GM12878 (cell line): ENCODE data around the gene TMEM198. TPM values are rescaled to one million over a fixed set of nuclear protein-coding genes. Genes with fewer than 3 reads are reported as not detected.

Experiments
- ATAC-seq: fragments of 200-7000 bp; cut with Tn5 transposase; 3 replicates; pipeline ENCODE4 v1.9.1; 2020; ENCODE audit warnings: mild to moderate bottlenecking, moderate library complexity
- BruUV-seq: library from RNA; stranded (reverse); fragments of 400-500 nt; replicated peaks from 2 replicates; lab custom pipeline; 2021; lab: Mats Ljungman, UMichigan
- CTCF ChIA-PET: fragments of 300-600 bp; sonication (Branson Sonifier 250); formaldehyde crosslinking; extraction: SDS; loops from one replicate; lab custom pipeline; 2021; ENCODE audit warnings: inconsistent platforms; lab: Yijun Ruan, JAX
- POLR2A ChIA-PET: fragments of 350-600 bp; formaldehyde crosslinking; extraction: SDS; loops from one replicate; lab custom pipeline; 2021; ENCODE audit warnings: inconsistent platforms; lab: Charles Lee
- RAD21 ChIA-PET: fragments of 300-600 bp; sonication (Branson Sonifier 250); formaldehyde crosslinking; loops from one replicate; lab custom pipeline; 2023; ENCODE audit warnings: antibody characterized with exemption; ENCODE audit not compliant: unreplicated experiment; lab: Charles Lee
- SMC1A ChIA-PET: fragments of 300-600 bp; sonication (Branson Sonifier 250); formaldehyde crosslinking; loops from one replicate; lab custom pipeline; 2023; ENCODE audit not compliant: unreplicated experiment, uncharacterized antibody; lab: Charles Lee
- DNase-seq: peaks from one replicate; pipeline ENCODE4 v3.0.0-alpha.2; 2011; ENCODE audit warnings: low read depth, low spot score
- FAIRE-seq: peaks from 3 replicates; lab custom pipeline; 2011; peaks lifted over from hg19 to GRCh38; lab: Jason Lieb, UNC
- H2AFZ ChIP-seq: 2 replicates; pipeline ENCODE4 v1.6.0; 2011; ENCODE audit warnings: low read depth, low read length, control low read depth; ENCODE audit not compliant: control insufficient read depth
- H3K27ac ChIP-seq: 2 replicates; pipeline ENCODE4 v1.5.1; 2011; ENCODE audit warnings: control low read depth; ENCODE audit not compliant: control insufficient read depth, insufficient read depth
- H3K27me3 ChIP-seq, 2 experiments: replicated peaks in 1 of 2; 2 replicates each; pipeline versions ENCODE4 v1.6.0 to v1.6.1; 2011; ENCODE audit warnings: low read length in 1 of 2; ENCODE audit not compliant: control insufficient read depth in 2 of 2, insufficient read depth in 2 of 2
- H3K36me3 ChIP-seq, 2 experiments: 2 replicates each; pipeline ENCODE4 v1.5.1; 2011; ENCODE audit warnings: low read length in 1 of 2; ENCODE audit not compliant: control insufficient read depth in 2 of 2, insufficient read depth in 2 of 2
- H3K4me1 ChIP-seq: 2 replicates; pipeline ENCODE4 v1.6.1; 2011; ENCODE audit warnings: mild to moderate bottlenecking, low read length, moderate library complexity, mixed read lengths; ENCODE audit not compliant: control insufficient read depth, insufficient read depth
- H3K4me2 ChIP-seq: 2 replicates; pipeline ENCODE4 v1.6.0; 2011; ENCODE audit warnings: control low read depth; ENCODE audit not compliant: control insufficient read depth, insufficient read depth
- H3K4me3 ChIP-seq: fragments of 200-600 bp; sonication (generic); 2 replicates; pipeline ENCODE4 v1.5.1; 2016
- H3K79me2 ChIP-seq: 2 replicates; pipeline ENCODE4 v1.6.0; 2011; ENCODE audit warnings: low read length; ENCODE audit not compliant: control insufficient read depth, insufficient read depth
- H3K9ac ChIP-seq: 2 replicates; pipeline ENCODE4 v1.8.0; 2011; ENCODE audit warnings: low read length, control low read depth, mixed read lengths; ENCODE audit not compliant: control insufficient read depth, insufficient read depth
- H3K9me3 ChIP-seq: replicated peaks from 3 replicates; pipeline ENCODE4 v1.5.1; 2011; ENCODE audit warnings: mild to moderate bottlenecking, low read length; ENCODE audit not compliant: control insufficient read depth, insufficient read depth
- H4K20me1 ChIP-seq: 2 replicates; pipeline ENCODE4 v1.6.0; 2011; ENCODE audit not compliant: control insufficient read depth, insufficient read depth
- ATF7 ChIP-seq: fragments of 450-650 bp; IDR thresholded peaks from 2 replicates; pipeline ENCODE4 v1.6.1; 2016; ENCODE audit warnings: low read depth, mild to moderate bottlenecking
- CBX3 ChIP-seq: fragments of 200-600 bp; sonication (generic); IDR thresholded peaks from 2 replicates; pipeline ENCODE4 v1.6.1; 2016; ENCODE audit warnings: low read depth, borderline replicate concordance
- CBX5 ChIP-seq: sonication (generic); IDR thresholded peaks from 2 replicates; pipeline ENCODE4 v1.6.1; 2016; ENCODE audit warnings: low read depth, moderate library complexity, mild to moderate bottlenecking, inconsistent platforms
- DPF2 ChIP-seq: fragments of 450-650 bp; IDR thresholded peaks from 2 replicates; pipeline ENCODE4 v1.6.1; 2017; ENCODE audit warnings: mild to moderate bottlenecking
- GABPA ChIP-seq: IDR thresholded peaks from 2 replicates; pipeline ENCODE4 v1.6.1; 2014; ENCODE audit warnings: antibody characterized with exemption, low read depth, mild to moderate bottlenecking, inconsistent platforms
- KAT2A ChIP-seq: conservative IDR thresholded peaks from 2 replicates; pipeline ENCODE4 v1.6.1; 2011; ENCODE audit warnings: low read depth, low read length; ENCODE audit not compliant: control insufficient read depth
- KLF5 ChIP-seq: fragments of 450-650 bp; IDR thresholded peaks from 2 replicates; pipeline ENCODE4 v1.6.1; 2014; ENCODE audit warnings: mild to moderate bottlenecking; ENCODE audit not compliant: partially characterized antibody
- NFYB ChIP-seq: IDR thresholded peaks from 2 replicates; pipeline ENCODE4 v1.6.1; 2011; ENCODE audit warnings: low read depth, mild to moderate bottlenecking, low read length, improper control_type of control experiment, moderate library complexity; ENCODE audit not compliant: insufficient read depth
- NR2F1 ChIP-seq: fragments of 450-650 bp; conservative IDR thresholded peaks from 2 replicates; pipeline ENCODE4 v1.6.1; 2017; ENCODE audit warnings: mild to moderate bottlenecking
- NRF1 ChIP-seq: conservative IDR thresholded peaks from 2 replicates; pipeline ENCODE4 v1.6.1; 2011; ENCODE audit warnings: mild to moderate bottlenecking, low read depth, low read length, improper control_type of control experiment
- POLR2A ChIP-seq: IDR thresholded peaks from 2 replicates; pipeline ENCODE4 v1.6.1; 2011; ENCODE audit warnings: low read depth, mild to moderate bottlenecking, low read length
- POLR2AphosphoS5 ChIP-seq: IDR thresholded peaks from 2 replicates; pipeline ENCODE4 v1.6.1; 2011; ENCODE audit warnings: mild to moderate bottlenecking, low read length, inconsistent platforms
- POU2F2 ChIP-seq: IDR thresholded peaks from 3 replicates; pipeline ENCODE4 v1.6.1; 2011; ENCODE audit warnings: low read depth, mild to moderate bottlenecking, low read length, borderline replicate concordance
- STAT1 ChIP-seq: fragments of 450-650 bp; conservative IDR thresholded peaks from 2 replicates; pipeline ENCODE4 v1.6.1; 2014; ENCODE audit warnings: antibody characterized with exemption, mild to moderate bottlenecking
- TARDBP ChIP-seq: IDR thresholded peaks from 2 replicates; pipeline ENCODE4 v1.6.1; 2016; ENCODE audit warnings: borderline replicate concordance
- ZBTB11 ChIP-seq: fragments of 450-650 bp; formaldehyde crosslinking; IDR thresholded peaks from 2 replicates; pipeline ENCODE4 v1.5.0; 2022; ENCODE audit warnings: mild to moderate bottlenecking, missing genetic modification characterization
- WGBS: methylation state at CpG from one replicate; pipeline ENCODE4 v1.1.6; 2016; ENCODE audit warnings: low lambda C conversion rate; ENCODE audit not compliant: insufficient replicate concordance, insufficient coverage; ENCODE audit errors: missing lambda C conversion rate; 5-methylcytosine and 5-hydroxymethylcytosine counted together
- in situ Hi-C: fragments of 300-500 bp; cut with MboI; formaldehyde crosslinking; loops from 9 replicates; pipeline ENCODE4 v1.14.3; 2018; ENCODE audit warnings: mixed read lengths
- intact Hi-C: fragments of 100-400 bp; cut with micrococcal nuclease; formaldehyde crosslinking; loops from one replicate; pipeline ENCODE4 v1.14.2; 2022; ENCODE audit not compliant: unreplicated experiment
- polyA plus RNA-seq, 11 experiments: library from polyadenylated mRNA; depleted of rRNA in 4 of 11; unstranded in 6 of 11; stranded (reverse) in 5 of 11; fragments of >200 nt; fragmentation: Nextera tagmentation in 4 of 11; fragmentation: Illumina TruSeq in 1 of 11; extraction: Ambion mirVana in 4 of 11; extraction: Trizol in 1 of 11; gene quantifications; 1 replicate in 1 of 11; 2 replicates in 10 of 11; pipeline versions ENCODE4 v1.2.1 to v1.2.3, GENCODE V29; 2011 to 2016; ENCODE audit warnings: inconsistent platforms in 2 of 11, missing spikeins in 2 of 11, low read depth in 1 of 11
- total RNA-seq, 4 experiments: library from RNA; depleted of rRNA in 3 of 4; stranded (reverse); fragments of >200 nt in 3 of 4; fragmentation: Illumina TruSeq in 1 of 4; extraction: Trizol in 1 of 4; gene quantifications; 2 replicates each; pipeline versions ENCODE4 v1.2.1 to v1.2.3, GENCODE V29; 2013 to 2021
- TF ChIP-seq, protein P1 (sequence below): fragments of 450-650 bp; IDR thresholded peaks from 2 replicates; pipeline ENCODE4 v1.6.1; 2017; ENCODE audit warnings: low read depth, mild to moderate bottlenecking, moderate library complexity
- TF ChIP-seq, protein P2 (sequence below): fragments of 450-650 bp; formaldehyde crosslinking; IDR thresholded peaks from 2 replicates; pipeline ENCODE4 v1.4.0; 2020; ENCODE audit warnings: mild to moderate bottlenecking, moderate library complexity

Gene TMEM198
- total and polyA plus RNA-seq, 10 of the 15 experiments (the other 5 are each of a cell fraction or from before 2014, with no cell fraction given): 0.16 to 1.2 (median 0.65) TPM; not detected in 2

GRCh38 chr2:219573166-219573565 is 29.3 kb downstream of the TMEM198 start:
- no peaks in the 10 kb centered on the region for H3K4me1 ChIP-seq
- H3K79me2 ChIP-seq: no peaks in the 10 kb centered on the region
- no peak overlapping the region for H3K4me2 ChIP-seq
- POLR2A ChIA-PET: no interaction called here
- peaks cover 2 to 4% of the 10 kb centered on the region in 2 experiments; a peak in 3 of 4 replicates for H3K27me3 ChIP-seq
- CTCF ChIA-PET: no interaction called here
- FAIRE-seq: no peak
- H3K27ac ChIP-seq: no peak overlapping the region
- no peak for DNase-seq
- intact Hi-C loops: no loop called here
- ATAC-seq: no peak
- H3K4me3 ChIP-seq: no peak overlapping the region
- RAD21 ChIA-PET: no interaction called here
- WGBS: 49% methylated on average over 5 of the region's 5 CpGs
- no peak overlapping the region for H2AFZ ChIP-seq
- in situ Hi-C loops: no loop called here
- no peaks in the 10 kb centered on the region for H4K20me1 ChIP-seq
- no peaks in the 10 kb centered on the region for H3K36me3 ChIP-seq
- H3K9ac ChIP-seq: no peak overlapping the region
- BruUV-seq: no TSS peak
- no peaks in the 10 kb centered on the region for H3K9me3 ChIP-seq
- SMC1A ChIA-PET: no interaction called here
- TF ChIP-seq CBX5 (no peak), CBX3 (no peak), KLF5 (no peak), TARDBP (no peak), POU2F2 (no peak), NR2F1 (no peak), STAT1 (no peak), DPF2 (no peak), ZBTB11 (CRISPR knock-in tag) (no peak), POLR2A (no peak), POLR2AphosphoS5 (no peak), KAT2A (no peak), GABPA (no peak), NFYB (no peak), NRF1 (no peak), ATF7 (no peak)
- TF ChIP-seq, protein P1, sequence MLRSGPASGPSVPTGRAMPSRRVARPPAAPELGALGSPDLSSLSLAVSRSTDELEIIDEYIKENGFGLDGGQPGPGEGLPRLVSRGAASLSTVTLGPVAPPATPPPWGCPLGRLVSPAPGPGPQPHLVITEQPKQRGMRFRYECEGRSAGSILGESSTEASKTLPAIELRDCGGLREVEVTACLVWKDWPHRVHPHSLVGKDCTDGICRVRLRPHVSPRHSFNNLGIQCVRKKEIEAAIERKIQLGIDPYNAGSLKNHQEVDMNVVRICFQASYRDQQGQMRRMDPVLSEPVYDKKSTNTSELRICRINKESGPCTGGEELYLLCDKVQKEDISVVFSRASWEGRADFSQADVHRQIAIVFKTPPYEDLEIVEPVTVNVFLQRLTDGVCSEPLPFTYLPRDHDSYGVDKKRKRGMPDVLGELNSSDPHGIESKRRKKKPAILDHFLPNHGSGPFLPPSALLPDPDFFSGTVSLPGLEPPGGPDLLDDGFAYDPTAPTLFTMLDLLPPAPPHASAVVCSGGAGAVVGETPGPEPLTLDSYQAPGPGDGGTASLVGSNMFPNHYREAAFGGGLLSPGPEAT: no peak
- TF ChIP-seq, protein P2, sequence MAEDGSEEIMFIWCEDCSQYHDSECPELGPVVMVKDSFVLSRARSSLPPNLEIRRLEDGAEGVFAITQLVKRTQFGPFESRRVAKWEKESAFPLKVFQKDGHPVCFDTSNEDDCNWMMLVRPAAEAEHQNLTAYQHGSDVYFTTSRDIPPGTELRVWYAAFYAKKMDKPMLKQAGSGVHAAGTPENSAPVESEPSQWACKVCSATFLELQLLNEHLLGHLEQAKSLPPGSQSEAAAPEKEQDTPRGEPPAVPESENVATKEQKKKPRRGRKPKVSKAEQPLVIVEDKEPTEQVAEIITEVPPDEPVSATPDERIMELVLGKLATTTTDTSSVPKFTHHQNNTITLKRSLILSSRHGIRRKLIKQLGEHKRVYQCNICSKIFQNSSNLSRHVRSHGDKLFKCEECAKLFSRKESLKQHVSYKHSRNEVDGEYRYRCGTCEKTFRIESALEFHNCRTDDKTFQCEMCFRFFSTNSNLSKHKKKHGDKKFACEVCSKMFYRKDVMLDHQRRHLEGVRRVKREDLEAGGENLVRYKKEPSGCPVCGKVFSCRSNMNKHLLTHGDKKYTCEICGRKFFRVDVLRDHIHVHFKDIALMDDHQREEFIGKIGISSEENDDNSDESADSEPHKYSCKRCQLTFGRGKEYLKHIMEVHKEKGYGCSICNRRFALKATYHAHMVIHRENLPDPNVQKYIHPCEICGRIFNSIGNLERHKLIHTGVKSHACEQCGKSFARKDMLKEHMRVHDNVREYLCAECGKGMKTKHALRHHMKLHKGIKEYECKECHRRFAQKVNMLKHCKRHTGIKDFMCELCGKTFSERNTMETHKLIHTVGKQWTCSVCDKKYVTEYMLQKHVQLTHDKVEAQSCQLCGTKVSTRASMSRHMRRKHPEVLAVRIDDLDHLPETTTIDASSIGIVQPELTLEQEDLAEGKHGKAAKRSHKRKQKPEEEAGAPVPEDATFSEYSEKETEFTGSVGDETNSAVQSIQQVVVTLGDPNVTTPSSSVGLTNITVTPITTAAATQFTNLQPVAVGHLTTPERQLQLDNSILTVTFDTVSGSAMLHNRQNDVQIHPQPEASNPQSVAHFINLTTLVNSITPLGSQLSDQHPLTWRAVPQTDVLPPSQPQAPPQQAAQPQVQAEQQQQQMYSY: no peak
